ENCODE measurements around the gene ANO8. TPM values are rescaled to one million over a fixed set of nuclear protein-coding genes. Genes with fewer than 3 reads are reported as not detected.

The ANO8 gene
- total RNA-seq, 1 experiment from 2014 or later, result 12.1 TPM

DNA sequence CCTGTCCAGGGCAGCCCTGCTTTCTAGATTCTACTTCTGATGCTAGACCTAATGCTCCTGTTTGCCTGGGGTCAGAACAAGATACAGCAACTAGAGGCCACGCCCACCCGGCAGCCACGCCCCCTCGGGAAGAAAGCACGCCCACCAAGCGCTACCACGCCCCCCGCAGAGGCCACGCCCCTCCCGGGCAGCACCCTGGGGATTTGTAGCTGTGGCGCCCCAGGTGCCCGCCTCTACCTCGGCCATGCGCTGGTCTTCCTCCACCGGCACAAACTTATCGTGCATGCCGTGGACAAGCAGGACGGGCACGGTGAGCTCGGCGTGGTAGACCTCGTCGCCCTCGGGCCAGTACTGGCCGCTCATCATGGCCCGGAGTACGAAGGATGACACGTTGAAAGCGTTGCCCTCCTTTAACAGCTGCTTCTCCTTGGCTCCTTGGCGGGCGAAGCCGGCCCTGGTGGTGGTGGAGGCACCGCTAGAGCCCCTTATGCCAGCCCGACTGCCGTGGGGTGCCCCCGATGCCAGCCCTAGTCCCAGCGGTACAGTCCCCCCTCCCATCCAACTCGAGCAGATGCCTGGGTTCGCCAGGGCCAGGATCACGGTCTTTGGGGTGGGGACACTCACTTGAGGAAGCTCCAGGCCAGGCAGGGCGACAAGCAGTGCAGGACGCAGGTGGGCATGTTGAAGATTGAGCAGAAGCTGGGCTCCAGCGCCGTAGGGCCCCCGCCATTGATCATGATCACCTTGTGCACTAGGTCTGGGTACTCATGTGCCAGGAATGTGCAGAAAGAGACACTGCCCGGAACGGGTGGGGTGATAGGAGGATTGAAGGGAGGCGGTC is 40.4 kb downstream of the ANO8 start:
- no TSS peak for BruUV-seq (replicated peaks)
- no peaks in the 10 kb centered on the region for H3K9me2 ChIP-seq (replicated peaks; ENCODE audit: low read length)
- ATAC-seq, result no peak
- peaks cover 7% of the 10 kb centered on the region; the same call in 1 of the 2 replicates for H3K36me3 ChIP-seq (ENCODE audit: low read depth, low read length)
- H4K20me1 ChIP-seq (ENCODE audit: low read length), result no peaks in the 10 kb centered on the region
- no peak overlapping the region for H3K9ac ChIP-seq (ENCODE audit: low read length)
- H3F3A ChIP-seq (ENCODE audit: low read length, unreplicated experiment), result no peaks in the 10 kb centered on the region
- H3K4me1 ChIP-seq (ENCODE audit: insufficient read depth, low read length), result peaks cover 18% of the 10 kb centered on the region
- H3K27ac ChIP-seq (ENCODE audit: low read length), result no peak overlapping the region
- no peaks in the 10 kb centered on the region for H3K9me3 ChIP-seq (ENCODE audit: low read length)
- CTCF ChIA-PET, result no interaction called here
- no peak overlapping the region for H2AFZ ChIP-seq (ENCODE audit: low read length)
- intact Hi-C loops (cut with micrococcal nuclease), result loop anchor here (10.0 kb wide), 1 partner anchor 91 kb away; no protein-coding TSS in a partner anchor
- H3K79me2 ChIP-seq (ENCODE audit: low read length), result no peaks in the 10 kb centered on the region
- H3K27me3 ChIP-seq (ENCODE audit: low read length), result no peaks in the 10 kb centered on the region
- no peak overlapping the region for H3K4me2 ChIP-seq (ENCODE audit: low read length)
- POLR2A ChIA-PET (ENCODE audit: unreplicated experiment), result no interaction called here
- TF ChIP-seq EZH2 (IDR thresholded peaks at IDR 0.05; ENCODE audit: low read length, unreplicated experiment) (no peak), EZH2phosphoT487 (IDR thresholded peaks at IDR 0.05; ENCODE audit: borderline replicate concordance, low read length) (no peak)
- TF ChIP-seq, protein P1, sequence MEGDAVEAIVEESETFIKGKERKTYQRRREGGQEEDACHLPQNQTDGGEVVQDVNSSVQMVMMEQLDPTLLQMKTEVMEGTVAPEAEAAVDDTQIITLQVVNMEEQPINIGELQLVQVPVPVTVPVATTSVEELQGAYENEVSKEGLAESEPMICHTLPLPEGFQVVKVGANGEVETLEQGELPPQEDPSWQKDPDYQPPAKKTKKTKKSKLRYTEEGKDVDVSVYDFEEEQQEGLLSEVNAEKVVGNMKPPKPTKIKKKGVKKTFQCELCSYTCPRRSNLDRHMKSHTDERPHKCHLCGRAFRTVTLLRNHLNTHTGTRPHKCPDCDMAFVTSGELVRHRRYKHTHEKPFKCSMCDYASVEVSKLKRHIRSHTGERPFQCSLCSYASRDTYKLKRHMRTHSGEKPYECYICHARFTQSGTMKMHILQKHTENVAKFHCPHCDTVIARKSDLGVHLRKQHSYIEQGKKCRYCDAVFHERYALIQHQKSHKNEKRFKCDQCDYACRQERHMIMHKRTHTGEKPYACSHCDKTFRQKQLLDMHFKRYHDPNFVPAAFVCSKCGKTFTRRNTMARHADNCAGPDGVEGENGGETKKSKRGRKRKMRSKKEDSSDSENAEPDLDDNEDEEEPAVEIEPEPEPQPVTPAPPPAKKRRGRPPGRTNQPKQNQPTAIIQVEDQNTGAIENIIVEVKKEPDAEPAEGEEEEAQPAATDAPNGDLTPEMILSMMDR (conservative IDR thresholded peaks at IDR 0.05; ENCODE audit: low read depth, low read length), result no peak
- no peak for DNase-seq
- no peak overlapping the region for H3K4me3 ChIP-seq (ENCODE audit: low read length)

DNA sequence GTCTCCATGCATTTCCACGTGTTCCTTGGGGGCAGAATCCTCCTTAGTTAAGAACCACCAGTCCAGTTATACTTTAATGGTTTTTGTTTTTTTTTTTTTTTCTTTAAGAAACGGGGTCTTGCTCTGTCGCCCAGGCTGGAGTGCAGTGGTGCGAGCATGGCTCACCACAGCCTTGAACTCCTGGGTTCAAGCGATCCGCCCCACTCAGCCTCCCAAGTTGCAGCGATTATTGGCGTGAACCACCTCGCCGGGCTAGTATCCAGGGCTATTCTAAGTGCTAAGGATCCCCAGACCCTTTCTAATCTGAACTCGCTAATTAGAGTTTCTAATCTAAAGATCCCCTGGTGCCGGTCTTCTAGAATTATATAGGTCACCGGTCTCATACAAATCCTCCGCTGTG is 41.0 kb downstream of the ANO8 start:
- no TSS peak for BruUV-seq (replicated peaks)
- H3K79me2 ChIP-seq (ENCODE audit: low read length), result no peaks in the 10 kb centered on the region
- no peaks in the 10 kb centered on the region for H3K27me3 ChIP-seq (ENCODE audit: low read length)
- H3F3A ChIP-seq (ENCODE audit: low read length, unreplicated experiment), result no peaks in the 10 kb centered on the region
- ATAC-seq, result no peak
- no peak overlapping the region for H3K27ac ChIP-seq (ENCODE audit: low read length)
- H4K20me1 ChIP-seq (ENCODE audit: low read length), result no peaks in the 10 kb centered on the region
- no peaks in the 10 kb centered on the region for H3K9me3 ChIP-seq (ENCODE audit: low read length)
- DNase-seq, result no peak
- H3K4me2 ChIP-seq (ENCODE audit: low read length), result no peak overlapping the region
- peaks cover 18% of the 10 kb centered on the region for H3K4me1 ChIP-seq (ENCODE audit: insufficient read depth, low read length)
- no peak overlapping the region for H3K9ac ChIP-seq (ENCODE audit: low read length)
- no peak overlapping the region for H3K4me3 ChIP-seq (ENCODE audit: low read length)
- POLR2A ChIA-PET (ENCODE audit: unreplicated experiment), result no interaction called here
- H2AFZ ChIP-seq (ENCODE audit: low read length), result no peak overlapping the region
- CTCF ChIA-PET, result no interaction called here
- intact Hi-C loops (cut with micrococcal nuclease), result loop anchor here (10.0 kb wide), 1 partner anchor 91 kb away; no protein-coding TSS in a partner anchor
- no peak for TF ChIP-seq EZH2 (IDR thresholded peaks at IDR 0.05; ENCODE audit: low read length, unreplicated experiment)
- no peak for TF ChIP-seq EZH2phosphoT487 (IDR thresholded peaks at IDR 0.05; ENCODE audit: borderline replicate concordance, low read length)
- TF ChIP-seq, protein P1 (conservative IDR thresholded peaks at IDR 0.05; ENCODE audit: low read depth, low read length), result no peak
- peaks cover 7% of the 10 kb centered on the region; the same call in 1 of the 2 replicates for H3K36me3 ChIP-seq (ENCODE audit: low read depth, low read length)
- H3K9me2 ChIP-seq (replicated peaks; ENCODE audit: low read length), result no peaks in the 10 kb centered on the region
